IMR-90 (cell line): ENCODE data around the gene RFX3. TPM values are rescaled to one million over a fixed set of nuclear protein-coding genes. Genes with fewer than 3 reads are reported as not detected.

ENCODE experiments used
- ATAC-seq: fragments of 200-7000 bp; cut with Tn5 transposase; 2 replicates; pipeline ENCODE4 v1.9.1; 2020; ENCODE audit warnings: low read depth, mild to moderate bottlenecking, moderate library complexity
- BruUV-seq: library from RNA; stranded (reverse); fragments of 400-500 nt; replicated peaks from 2 replicates; lab custom pipeline; 2021; lab: Mats Ljungman, UMichigan
- CTCF ChIA-PET: fragments of 300-600 bp; formaldehyde crosslinking; extraction: SDS; loops from one replicate; lab custom pipeline; 2021; ENCODE audit warnings: antibody characterized with exemption; lab: Yijun Ruan, JAX
- POLR2A ChIA-PET: fragments of 300-600 bp; sonication (Branson Sonifier 250); formaldehyde crosslinking; loops from one replicate; lab custom pipeline; 2022; ENCODE audit warnings: antibody characterized with exemption; ENCODE audit not compliant: unreplicated experiment; lab: Charles Lee
- DNase-seq: peaks from one replicate; pipeline ENCODE4 v3.0.0; 2013
- H2AFZ ChIP-seq: replicated peaks from 2 replicates; pipeline ENCODE3; 2013; ENCODE audit warnings: low read length, mild to moderate bottlenecking; ENCODE audit not compliant: poor library complexity
- H2AK5ac ChIP-seq: 2 replicates; pipeline ENCODE4 v1.6.1; 2013; ENCODE audit warnings: low read depth, low read length, inconsistent platforms
- H2AK9ac ChIP-seq: replicated peaks from 2 replicates; pipeline ENCODE3; 2013; ENCODE audit warnings: mild to moderate bottlenecking, low read depth, low read length, moderate library complexity; ENCODE audit not compliant: poor library complexity
- H2BK120ac ChIP-seq: 2 replicates; pipeline ENCODE4 v1.6.1; 2013; ENCODE audit warnings: low read depth, low read length, inconsistent platforms
- H2BK15ac ChIP-seq: 3 replicates; pipeline ENCODE4 v1.6.1; 2013; ENCODE audit warnings: low read depth, low read length, inconsistent platforms
- H2BK20ac ChIP-seq: 2 replicates; pipeline ENCODE4 v1.6.1; 2013; ENCODE audit warnings: low read depth, mild to moderate bottlenecking, inconsistent platforms, low read length, moderate library complexity
- H2BK5ac ChIP-seq: 2 replicates; pipeline ENCODE4 v1.6.1; 2013; ENCODE audit warnings: mild to moderate bottlenecking, low read depth, low read length, inconsistent platforms; ENCODE audit not compliant: poor library complexity, severe bottlenecking
- H3K14ac ChIP-seq: replicated peaks from 2 replicates; pipeline ENCODE4 v1.6.1; 2013; ENCODE audit warnings: low read depth, low read length, inconsistent platforms
- H3K18ac ChIP-seq: 2 replicates; pipeline ENCODE4 v1.6.1; 2013; ENCODE audit warnings: low read depth, low read length, control low read depth
- H3K23ac ChIP-seq: 2 replicates; pipeline ENCODE4 v1.6.1; 2013; ENCODE audit warnings: low read depth, low read length, inconsistent platforms
- H3K27ac ChIP-seq: 2 replicates; pipeline ENCODE4 v1.5.1; 2013; ENCODE audit warnings: mild to moderate bottlenecking, control low read depth, low read length; ENCODE audit not compliant: insufficient read depth
- H3K27me3 ChIP-seq: 2 replicates; pipeline ENCODE4 v1.6.1; 2013; ENCODE audit warnings: low read length; ENCODE audit not compliant: control insufficient read depth, insufficient read depth
- H3K36me3 ChIP-seq: 2 replicates; pipeline ENCODE4 v1.6.1; 2013; ENCODE audit warnings: low read length, mixed read lengths; ENCODE audit not compliant: control insufficient read depth, insufficient read depth
- H3K4ac ChIP-seq: 2 replicates; pipeline ENCODE4 v1.6.1; 2013; ENCODE audit warnings: low read depth, low read length, inconsistent platforms
- H3K4me1 ChIP-seq: 2 replicates; pipeline ENCODE4 v1.6.1; 2013; ENCODE audit warnings: low read length, mixed read lengths; ENCODE audit not compliant: control insufficient read depth, insufficient read depth
- H3K4me2 ChIP-seq: 2 replicates; pipeline ENCODE4 v1.6.1; 2013; ENCODE audit warnings: low read depth, mild to moderate bottlenecking, control low read depth, low read length, moderate library complexity
- H3K4me3 ChIP-seq: 2 replicates; pipeline ENCODE4 v1.5.1; 2013; ENCODE audit warnings: low read depth, mild to moderate bottlenecking, control low read depth, low read length, moderate library complexity; ENCODE audit not compliant: insufficient read depth
- H3K56ac ChIP-seq: 2 replicates; pipeline ENCODE4 v1.6.1; 2013; ENCODE audit warnings: low read length, inconsistent platforms; ENCODE audit not compliant: insufficient read depth; ENCODE audit errors: extremely low read depth
- H3K79me1 ChIP-seq, 2 experiments: 2 replicates each; pipeline ENCODE4 v1.6.1; 2013; ENCODE audit warnings: low read length in 2 of 2, inconsistent platforms in 1 of 2, low read depth in 1 of 2
- H3K9ac ChIP-seq: 2 replicates; pipeline ENCODE4 v1.6.1; 2013; ENCODE audit warnings: low read depth, low read length, control low read depth
- H3K9me1 ChIP-seq: 2 replicates; pipeline ENCODE4 v1.6.1; 2013; ENCODE audit warnings: low read length, inconsistent platforms; ENCODE audit not compliant: insufficient read depth
- H3K9me3 ChIP-seq: 2 replicates; pipeline ENCODE4 v1.6.1; 2013; ENCODE audit warnings: low read length; ENCODE audit not compliant: control insufficient read depth, insufficient read depth
- H4K20me1 ChIP-seq: 2 replicates; pipeline ENCODE4 v1.6.1; 2013; ENCODE audit warnings: low read length, inconsistent platforms; ENCODE audit not compliant: insufficient read depth
- H4K5ac ChIP-seq: 2 replicates; pipeline ENCODE4 v1.6.1; 2013; ENCODE audit warnings: mild to moderate bottlenecking, low read depth, low read length, control low read depth
- H4K8ac ChIP-seq, 2 experiments: 2 replicates each; pipeline ENCODE4 v1.6.1; 2013; ENCODE audit warnings: low read depth in 2 of 2, low read length in 2 of 2, control low read depth in 1 of 2, inconsistent platforms in 1 of 2
- H4K91ac ChIP-seq: 2 replicates; pipeline ENCODE4 v1.6.1; 2013; ENCODE audit warnings: low read depth, low read length, inconsistent platforms; ENCODE audit not compliant: insufficient read depth
- BHLHE40 ChIP-seq: fragments of 150-350 bp; IDR thresholded peaks from 2 replicates; pipeline ENCODE4 v1.6.1; 2016; ENCODE audit warnings: mild to moderate bottlenecking, low read depth, low read length
- CEBPB ChIP-seq: IDR thresholded peaks from 2 replicates; pipeline ENCODE4 v1.6.1; 2012; ENCODE audit warnings: low read depth, low read length, improper control_type of control experiment
- CHD1 ChIP-seq: IDR thresholded peaks from 2 replicates; pipeline ENCODE4 v1.6.1; 2012; ENCODE audit warnings: low read depth, low read length, improper control_type of control experiment
- CTCF ChIP-seq: conservative IDR thresholded peaks from 2 replicates; pipeline ENCODE4 v1.5.1; 2012; ENCODE audit warnings: mild to moderate bottlenecking, low read depth, low read length, improper control_type of control experiment
- ELK1 ChIP-seq: fragments of 150-350 bp; IDR thresholded peaks from 2 replicates; pipeline ENCODE4 v1.6.1; 2016; ENCODE audit warnings: low read depth, mild to moderate bottlenecking, low read length, moderate library complexity, borderline replicate concordance
- FOS ChIP-seq: fragments of 150-350 bp; IDR thresholded peaks from 2 replicates; pipeline ENCODE4 v1.6.1; 2016; ENCODE audit warnings: low read depth, low read length
- MAFK ChIP-seq: IDR thresholded peaks from 2 replicates; pipeline ENCODE4 v1.6.1; 2012; ENCODE audit warnings: low read depth, low read length, improper control_type of control experiment
- MAZ ChIP-seq: IDR thresholded peaks from 2 replicates; pipeline ENCODE4 v1.6.1; 2012; ENCODE audit warnings: low read depth, mild to moderate bottlenecking, low read length, improper control_type of control experiment, moderate library complexity, borderline replicate concordance
- MXI1 ChIP-seq: IDR thresholded peaks from 2 replicates; pipeline ENCODE4 v1.6.1; 2012; ENCODE audit warnings: low read depth, mild to moderate bottlenecking, low read length, moderate library complexity, borderline replicate concordance
- NFE2L2 ChIP-seq: fragments of 150-350 bp; IDR thresholded peaks from 2 replicates; pipeline ENCODE4 v1.6.1; 2016; ENCODE audit warnings: low read depth, mild to moderate bottlenecking, low read length
- POLR2A ChIP-seq: IDR thresholded peaks from 2 replicates; pipeline ENCODE4 v1.6.1; 2012; ENCODE audit warnings: mild to moderate bottlenecking, low read depth, low read length
- RAD21 ChIP-seq: IDR thresholded peaks from 2 replicates; pipeline ENCODE4 v1.6.1; 2012; ENCODE audit warnings: low read length, improper control_type of control experiment
- RCOR1 ChIP-seq: IDR thresholded peaks from 2 replicates; pipeline ENCODE4 v1.6.1; 2012; ENCODE audit warnings: mild to moderate bottlenecking, low read length, improper control_type of control experiment; ENCODE audit not compliant: insufficient replicate concordance
- RFX5 ChIP-seq: IDR thresholded peaks from 2 replicates; pipeline ENCODE4 v1.8.0; 2012; ENCODE audit warnings: low read depth, mild to moderate bottlenecking, low read length, moderate library complexity
- SMC3 ChIP-seq: fragments of 150-350 bp; IDR thresholded peaks from 2 replicates; pipeline ENCODE4 v1.6.1; 2016; ENCODE audit warnings: low read depth, mild to moderate bottlenecking, antibody characterized with exemption, low read length, moderate library complexity
- USF2 ChIP-seq: fragments of 150-350 bp; IDR thresholded peaks from 2 replicates; pipeline ENCODE4 v1.6.1; 2017; ENCODE audit warnings: mild to moderate bottlenecking, antibody characterized with exemption, low read length, low read depth
- WGBS, 2 experiments: methylation state at CpG; one replicate each; pipeline versions ENCODE4 v1.1.5 to v1.1.7; 2013; ENCODE audit warnings: missing lambda C conversion rate in 2 of 2; ENCODE audit not compliant: insufficient read length in 1 of 2; ENCODE audit errors: extremely low coverage in 2 of 2; 5-methylcytosine and 5-hydroxymethylcytosine counted together
- dilution Hi-C: fragments of 300-500 bp; cut with HindIII; formaldehyde crosslinking; loops from one replicate; pipeline ENCODE4 v1.14.3; 2018; ENCODE audit warnings: low sequenced_read_pairs; ENCODE audit not compliant: unreplicated experiment
- in situ Hi-C: fragments of 300-500 bp; cut with MboI; formaldehyde crosslinking; loops from 3 replicates; pipeline ENCODE4 v1.14.3; 2019; ENCODE audit warnings: low sequenced_read_pairs, inconsistent platforms, mixed read lengths
- intact Hi-C: fragments of 100-400 bp; cut with micrococcal nuclease; formaldehyde crosslinking; loops from 2 replicates; pipeline ENCODE4 v1.10.0; 2022
- polyA plus RNA-seq, 3 experiments: library from polyadenylated mRNA; depleted of rRNA; stranded (reverse); fragments of >200 nt; gene quantifications; 2 replicates each; pipeline ENCODE4 v1.2.3, GENCODE V29; 2012; ENCODE audit warnings: low replicate concordance in 1 of 3
- total RNA-seq: library from RNA; depleted of rRNA; stranded (reverse); fragments of >200 nt; gene quantifications from 2 replicates; pipeline ENCODE4 v1.2.3, GENCODE V29; 2012

The RFX3 gene
- total and polyA plus RNA-seq, 2 of the 4 experiments (the other 2 are of a cell fraction), result 1.7 to 2.7 TPM

GRCh38 chr9:3186751-3187150, 339.1 kb downstream of the RFX3 start:
- dilution Hi-C loops (no loop called here), intact Hi-C loops (no loop called here), in situ Hi-C loops (no loop called here)
- no peak overlapping the region for H2BK20ac ChIP-seq
- no peak overlapping the region for H4K5ac ChIP-seq
- H3K14ac ChIP-seq, result no peak overlapping the region
- H2BK15ac ChIP-seq, result no peak overlapping the region
- no peak overlapping the region for H3K56ac ChIP-seq
- WGBS, 2 experiments, result no CpG with 5 or more reads among the region's 4 CpGs
- H4K8ac ChIP-seq, result no peak overlapping the region
- ATAC-seq (no peak), DNase-seq (no peak)
- peaks cover 14% of the 10 kb centered on the region for H3K27me3 ChIP-seq
- no TSS peak for BruUV-seq
- H3K9me3 ChIP-seq, result no peaks in the 10 kb centered on the region
- POLR2A ChIA-PET, result no interaction called here
- no peak overlapping the region for H3K18ac ChIP-seq
- no peak overlapping the region for H2BK5ac ChIP-seq
- TF ChIP-seq NFE2L2 (no peak), RFX5 (no peak), SMC3 (no peak), CHD1 (no peak), CEBPB (no peak), ELK1 (no peak), MAZ (no peak), RAD21 (no peak), POLR2A (no peak), FOS (no peak), CTCF (no peak), USF2 (no peak), RCOR1 (no peak), MAFK (no peak), BHLHE40 (no peak), MXI1 (no peak)
- no peaks in the 10 kb centered on the region for H3K36me3 ChIP-seq
- H3K23ac ChIP-seq, result no peak overlapping the region
- H2AK5ac ChIP-seq, result no peak overlapping the region
- H2AK9ac ChIP-seq, result no peak overlapping the region
- no peaks in the 10 kb centered on the region for H3K9me1 ChIP-seq
- H3K4me2 ChIP-seq, result no peak overlapping the region
- no peaks in the 10 kb centered on the region for H3K4me1 ChIP-seq
- no peak overlapping the region for H3K4ac ChIP-seq
- no peak overlapping the region for H2AFZ ChIP-seq
- H3K4me3 ChIP-seq, result no peak overlapping the region
- no peak overlapping the region for H3K9ac ChIP-seq
- no peak overlapping the region for H4K91ac ChIP-seq
- H2BK120ac ChIP-seq, result no peak overlapping the region
- CTCF ChIA-PET, result no interaction called here
- no peaks in the 10 kb centered on the region for H4K20me1 ChIP-seq
- no peaks in the 10 kb centered on the region for H3K79me1 ChIP-seq
- H3K27ac ChIP-seq, result no peak overlapping the region
